Central memory CD8-positive, alpha-beta T cell (primary cell): ENCODE data around the gene PPP3R2.

Source experiments
- ATAC-seq: fragments of 150-1000 bp; cut with Tn5 transposase; replicated peaks from 2 replicates; pipeline ENCODE4 v1.10.0; 2022; ENCODE audit warnings: mild to moderate bottlenecking, moderate FRiP score, moderate number of reproducible peaks; ENCODE audit not compliant: poor library complexity, severe bottlenecking; ENCODE audit errors: extremely low read depth
- DNase-seq, 2 donors: peaks; one replicate each; pipeline ENCODE4 v3.0.0; 2021; ENCODE audit warnings: low spot score in 2 of 2
- H3K27ac Mint-ChIP-seq: one replicate; pipeline ENCODE4 v1.8.0; 2022; ENCODE audit warnings: low read depth, mild to moderate bottlenecking, moderate library complexity, mixed read lengths
- H3K27me3 Mint-ChIP-seq: one replicate; pipeline ENCODE4 v1.8.0; 2022; ENCODE audit warnings: mixed read lengths
- H3K36me3 Mint-ChIP-seq: one replicate; pipeline ENCODE4 v1.8.0; 2022; ENCODE audit warnings: mild to moderate bottlenecking, moderate library complexity, mixed read lengths; ENCODE audit not compliant: insufficient read depth
- H3K4me1 Mint-ChIP-seq: one replicate; pipeline ENCODE4 v1.8.0; 2022; ENCODE audit warnings: mixed read lengths
- H3K4me3 Mint-ChIP-seq: one replicate; pipeline ENCODE4 v1.8.0; 2022; ENCODE audit warnings: mild to moderate bottlenecking, moderate library complexity, mixed read lengths
- H3K9me3 Mint-ChIP-seq: one replicate; pipeline ENCODE4 v1.8.0; 2022; ENCODE audit warnings: mixed read lengths

The PPP3R2 gene

GRCh38 chr9:101579711-101580545 is 14.8 kb downstream of the PPP3R2 start:
- Mint-ChIP-seq H3K27ac (no peak overlapping the region), H3K4me3 (no peak overlapping the region), H3K27me3 (no peaks in the 10 kb centered on the region), H3K36me3 (no peaks in the 10 kb centered on the region), H3K9me3 (no peaks in the 10 kb centered on the region), H3K4me1 (no peaks in the 10 kb centered on the region)
- no peak for DNase-seq
- no peak for ATAC-seq

GRCh38 chr9:101578378-101578777 is 16.4 kb downstream of the PPP3R2 start:
- Mint-ChIP-seq H3K27ac (no peak overlapping the region), H3K9me3 (no peaks in the 10 kb centered on the region), H3K4me3 (no peak overlapping the region), H3K36me3 (no peaks in the 10 kb centered on the region), H3K4me1 (no peaks in the 10 kb centered on the region), H3K27me3 (no peaks in the 10 kb centered on the region)
- ATAC-seq (no peak), DNase-seq (no peak)

GRCh38 chr9:101574731-101575333 is 19.9 kb downstream of the PPP3R2 start:
- no peak for DNase-seq
- Mint-ChIP-seq H3K4me1 (peaks cover 11% of the 10 kb centered on the region), H3K27me3 (no peaks in the 10 kb centered on the region), H3K36me3 (peaks cover 8% of the 10 kb centered on the region), H3K27ac (no peak overlapping the region), H3K4me3 (no peak overlapping the region), H3K9me3 (no peaks in the 10 kb centered on the region)
- no peak for ATAC-seq

GRCh38 chr9:101572316-101572715 is 22.5 kb downstream of the PPP3R2 start:
- DNase-seq = no peak
- ATAC-seq = no peak
- Mint-ChIP-seq H3K4me3 (no peak overlapping the region), H3K27ac (no peak overlapping the region), H3K36me3 (peaks cover 13% of the 10 kb centered on the region), H3K9me3 (no peaks in the 10 kb centered on the region), H3K4me1 (peaks cover 17% of the 10 kb centered on the region), H3K27me3 (no peaks in the 10 kb centered on the region)

GRCh38 chr9:101571114-101571513 is 23.7 kb downstream of the PPP3R2 start:
- ATAC-seq (no peak), DNase-seq (no peak)
- Mint-ChIP-seq H3K36me3 (peaks cover 13% of the 10 kb centered on the region), H3K4me3 (no peak overlapping the region), H3K9me3 (no peaks in the 10 kb centered on the region), H3K27ac (no peak overlapping the region), H3K27me3 (no peaks in the 10 kb centered on the region), H3K4me1 (peaks cover 19% of the 10 kb centered on the region)

GRCh38 chr9:101569741-101570501 is 24.8 kb downstream of the PPP3R2 start:
- Mint-ChIP-seq H3K27me3 (no peaks in the 10 kb centered on the region), H3K4me3 (no peak overlapping the region), H3K27ac (no peak overlapping the region), H3K36me3 (peaks cover 21% of the 10 kb centered on the region), H3K9me3 (no peaks in the 10 kb centered on the region), H3K4me1 (peaks cover 19% of the 10 kb centered on the region)
- DNase-seq (no peak), ATAC-seq (peak; percentile 76)

- H3K27ac Mint-ChIP-seq = no peak overlapping the region
- peaks cover 19% of the 10 kb centered on the region for H3K4me1 Mint-ChIP-seq
- no peak overlapping the region for H3K4me3 Mint-ChIP-seq
- peaks cover 30% of the 10 kb centered on the region for H3K36me3 Mint-ChIP-seq
- ATAC-seq (no peak), DNase-seq (no peak)
- H3K27me3 Mint-ChIP-seq = no peaks in the 10 kb centered on the region
- no peaks in the 10 kb centered on the region for H3K9me3 Mint-ChIP-seq
Measured at GRCh38 chr9:101567725-101568350, 26.9 kb downstream of the PPP3R2 start.

GRCh38 chr9:101566904-101567724 is 27.7 kb downstream of the PPP3R2 start:
- H3K4me1 Mint-ChIP-seq = peaks cover 20% of the 10 kb centered on the region
- DNase-seq = no peak
- no peak overlapping the region for H3K4me3 Mint-ChIP-seq
- no peak overlapping the region for H3K27ac Mint-ChIP-seq
- H3K9me3 Mint-ChIP-seq = no peaks in the 10 kb centered on the region
- no peak for ATAC-seq
- peaks cover 37% of the 10 kb centered on the region for H3K36me3 Mint-ChIP-seq
- H3K27me3 Mint-ChIP-seq = no peaks in the 10 kb centered on the region

GRCh38 chr9:101564252-101564651 is 30.5 kb downstream of the PPP3R2 start:
- Mint-ChIP-seq H3K36me3 (peaks cover 51% of the 10 kb centered on the region), H3K27ac (no peak overlapping the region), H3K27me3 (no peaks in the 10 kb centered on the region), H3K9me3 (no peaks in the 10 kb centered on the region), H3K4me3 (no peak overlapping the region), H3K4me1 (peaks cover 27% of the 10 kb centered on the region)
- no peak for ATAC-seq
- no peak for DNase-seq

GRCh38 chr9:101562966-101563365 is 31.8 kb downstream of the PPP3R2 start:
- Mint-ChIP-seq H3K4me1 (peaks cover 37% of the 10 kb centered on the region), H3K36me3 (peaks cover 58% of the 10 kb centered on the region), H3K9me3 (no peaks in the 10 kb centered on the region), H3K4me3 (no peak overlapping the region), H3K27me3 (no peaks in the 10 kb centered on the region), H3K27ac (no peak overlapping the region)
- DNase-seq (no peak), ATAC-seq (no peak)

GRCh38 chr9:101561740-101562139 is 33.0 kb downstream of the PPP3R2 start:
- ATAC-seq = no peak
- peak overlapping the region; percentile 52 for H3K27ac Mint-ChIP-seq
- H3K36me3 Mint-ChIP-seq = peaks cover 68% of the 10 kb centered on the region

More at GRCh38 chr9:101561740-101562139, 33.0 kb downstream of the PPP3R2 start:
- DNase-seq = no peak
- Mint-ChIP-seq H3K4me3 (no peak overlapping the region), H3K27me3 (no peaks in the 10 kb centered on the region), H3K9me3 (no peaks in the 10 kb centered on the region), H3K4me1 (peaks cover 28% of the 10 kb centered on the region)
